Measurements from ENCODE around the gene INSL3.

The INSL3 gene, protein sequence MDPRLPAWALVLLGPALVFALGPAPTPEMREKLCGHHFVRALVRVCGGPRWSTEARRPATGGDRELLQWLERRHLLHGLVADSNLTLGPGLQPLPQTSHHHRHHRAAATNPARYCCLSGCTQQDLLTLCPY

GRCh38 chr19:17821190-17821589, at the start of gene INSL3:
Gene INSL3, minus strand, starts transcription at chr19:17821519. Its CDS starts 13 bp downstream, at chr19:17821506.
- TF ChIP-seq POLR2A (IDR thresholded peaks at IDR 0.05; ENCODE audit: low read depth, low read length), result no peak
- no peak for DNase-seq (ENCODE audit: insufficient read length, low spot score)
- FAIRE-seq, result no peak

DNA sequence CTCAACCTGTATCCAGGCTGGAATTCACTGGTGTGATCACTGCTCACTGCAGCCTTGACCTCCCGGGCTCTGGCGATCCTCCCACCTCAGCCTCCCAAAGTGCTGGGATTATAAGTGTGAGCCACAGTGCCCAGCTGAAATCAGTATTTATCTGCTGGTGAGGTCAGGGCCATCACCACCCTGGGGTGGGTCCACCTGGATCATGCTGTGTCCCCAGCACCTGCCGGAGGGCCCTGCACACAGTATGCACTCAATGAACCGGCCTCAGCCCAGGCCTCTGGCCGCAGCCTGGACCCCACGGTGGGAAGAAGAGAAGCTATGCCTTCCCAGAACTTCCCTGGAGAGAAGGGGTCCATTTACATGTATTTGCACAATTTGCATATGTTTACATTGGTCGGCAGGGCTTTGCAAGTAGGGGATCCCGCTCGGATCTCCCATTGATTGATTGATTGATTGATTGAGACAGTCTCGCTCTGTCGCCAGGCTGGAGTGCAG, 47.8 kb upstream of the INSL3 start:
- DNase-seq (ENCODE audit: insufficient read length, low spot score), result no peak
- no peak for TF ChIP-seq POLR2A (IDR thresholded peaks at IDR 0.05; ENCODE audit: low read depth, low read length)
- no peak for FAIRE-seq

GRCh38 chr19:17868669-17869068, 47.4 kb upstream of the INSL3 start:
- no peak for FAIRE-seq
- TF ChIP-seq POLR2A (IDR thresholded peaks at IDR 0.05; ENCODE audit: low read depth, low read length), result no peak
- no peak for DNase-seq (ENCODE audit: insufficient read length, low spot score)

DNA sequence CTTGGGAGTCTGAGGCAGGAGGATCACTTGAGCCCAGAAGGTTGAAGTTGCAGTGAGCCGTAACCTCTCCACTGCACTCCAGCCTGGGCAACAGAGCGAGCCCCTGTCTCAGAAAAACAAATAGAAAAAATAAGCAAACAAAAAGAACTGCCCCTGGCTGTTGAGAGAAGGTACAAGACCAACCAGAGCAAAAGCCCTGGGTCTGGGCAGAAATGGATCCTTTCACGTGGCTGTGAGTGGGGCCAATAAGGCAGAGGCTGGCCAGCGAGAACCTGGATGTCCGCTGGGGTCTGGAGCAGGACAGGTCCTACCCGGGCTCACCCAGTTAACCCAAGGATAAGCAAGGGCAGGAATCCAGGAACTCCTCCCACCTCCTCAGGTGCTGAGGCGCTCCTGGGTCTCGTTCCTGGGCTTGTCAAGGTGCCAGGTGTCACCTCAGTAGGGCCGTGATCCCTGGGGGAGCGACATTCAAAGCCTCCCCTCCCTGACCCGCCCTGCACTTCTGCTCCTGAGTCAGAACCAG, 45.7 kb upstream of the INSL3 start:
- TF ChIP-seq POLR2A (IDR thresholded peaks at IDR 0.05; ENCODE audit: low read depth, low read length), result no peak
- FAIRE-seq (no peak), DNase-seq (ENCODE audit: insufficient read length, low spot score) (no peak)

DNA sequence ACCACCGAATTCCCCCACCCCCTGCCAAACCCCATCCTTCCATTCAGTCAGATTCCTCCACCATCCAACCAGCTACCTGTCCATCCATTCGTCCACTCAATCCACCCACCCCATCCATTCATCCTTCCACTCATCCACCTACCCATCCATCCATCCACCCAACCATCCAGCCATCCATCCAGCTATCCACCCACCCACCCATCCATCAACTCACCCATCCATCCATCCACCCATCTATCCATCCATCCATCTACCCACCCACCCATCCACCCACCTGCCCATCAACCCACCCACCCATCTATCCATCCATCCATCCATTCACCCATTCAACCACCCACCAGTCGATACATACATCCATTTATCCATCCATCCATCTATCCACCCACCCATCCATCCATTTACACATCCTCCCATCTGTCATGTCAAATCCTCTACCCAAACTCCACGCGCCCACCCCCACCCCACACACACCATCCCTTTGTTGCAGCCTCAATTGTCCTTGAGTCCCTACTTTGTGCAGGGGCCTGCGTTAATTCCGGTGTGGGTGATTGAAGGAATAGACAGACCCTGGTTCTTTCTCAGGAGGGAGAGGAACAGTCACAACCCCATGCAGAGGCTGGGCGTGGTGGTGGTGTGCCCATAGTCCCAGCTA, 45.1 kb upstream of the INSL3 start:
- TF ChIP-seq POLR2A (IDR thresholded peaks at IDR 0.05; ENCODE audit: low read depth, low read length), result no peak
- no peak for FAIRE-seq
- no peak for DNase-seq (ENCODE audit: insufficient read length, low spot score)

GRCh38 chr19:17865364-17866311, 44.3 kb upstream of the INSL3 start:
- no peak for DNase-seq (ENCODE audit: insufficient read length, low spot score)
- FAIRE-seq, result no peak
- TF ChIP-seq POLR2A (IDR thresholded peaks at IDR 0.05; ENCODE audit: low read depth, low read length), result no peak; the same call in 1 of the 2 replicates

DNA sequence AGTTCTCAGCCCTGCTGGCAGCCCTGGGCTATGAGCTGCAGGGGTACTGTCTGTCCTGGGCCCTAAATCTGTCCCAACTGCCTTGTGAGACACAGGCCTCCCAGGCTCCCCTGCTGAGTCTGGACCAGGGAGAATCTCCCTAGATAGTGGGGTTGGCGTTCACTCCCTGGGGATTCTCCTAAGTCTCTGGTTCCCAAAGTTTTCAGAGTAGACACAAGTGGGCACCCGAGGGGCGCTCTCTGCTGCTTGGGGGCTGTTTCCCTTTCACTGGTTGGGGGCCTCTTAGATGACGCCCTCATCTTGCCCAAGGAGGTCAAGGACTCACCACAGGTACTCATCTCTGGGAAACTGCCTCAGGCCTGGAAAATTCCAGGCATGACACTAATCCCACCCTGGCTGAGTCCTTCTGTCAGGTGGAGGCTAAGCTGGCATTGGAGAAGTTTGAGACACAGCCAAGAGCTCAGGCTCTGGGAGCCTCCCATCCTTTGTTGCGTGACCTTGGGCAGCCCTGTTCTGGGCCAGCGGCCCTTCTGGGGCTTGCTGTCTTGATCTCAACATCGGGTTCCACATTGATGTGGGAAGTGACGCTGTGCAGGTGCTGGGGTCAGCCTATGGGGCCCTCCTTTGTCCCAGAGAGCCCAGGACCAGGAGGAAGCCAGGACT, 42.3 kb upstream of the INSL3 start:
- DNase-seq (ENCODE audit: insufficient read length, low spot score), result no peak
- no peak for FAIRE-seq
- no peak for TF ChIP-seq POLR2A (IDR thresholded peaks at IDR 0.05; ENCODE audit: low read depth, low read length)

DNA sequence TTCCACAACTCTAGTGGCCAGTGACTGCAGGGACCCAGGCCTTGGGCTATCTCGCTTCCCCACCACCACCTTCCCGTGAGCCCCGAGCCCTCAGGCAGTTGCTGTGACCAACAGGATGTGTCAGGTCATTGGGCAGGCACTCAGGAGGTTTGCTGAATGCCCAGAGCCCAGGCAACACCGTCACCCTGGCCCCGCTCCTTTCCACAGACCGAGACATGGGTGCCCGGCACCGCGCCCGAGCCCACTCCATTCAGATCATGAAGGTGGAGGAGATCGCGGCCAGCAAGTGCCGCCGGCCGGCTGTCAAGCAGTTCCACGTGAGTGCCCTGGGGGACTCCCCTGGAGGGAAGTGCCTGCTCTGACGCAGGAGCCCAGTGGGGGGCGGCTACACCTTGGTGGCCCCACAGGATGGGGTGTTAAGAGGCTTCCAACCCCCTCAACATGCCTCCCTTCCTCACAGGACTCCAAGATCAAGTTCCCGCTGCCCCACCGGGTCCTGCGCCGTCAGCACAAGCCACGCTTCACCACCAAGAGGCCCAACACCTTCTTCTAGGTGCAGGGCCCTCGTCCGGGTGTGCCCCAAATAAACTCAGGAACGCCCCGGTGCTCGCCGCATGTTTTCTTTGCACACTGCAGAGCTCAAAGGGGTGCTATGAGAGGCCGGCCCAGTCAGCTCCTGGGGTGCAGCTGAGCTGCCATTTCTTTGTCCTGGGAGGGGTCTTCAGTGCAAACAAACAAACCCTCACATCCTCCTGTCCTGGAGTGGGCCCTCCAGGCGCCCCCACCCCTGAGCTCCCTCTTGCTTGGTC, 41.6 kb upstream of the INSL3 start:
- FAIRE-seq, result no peak

DNA sequence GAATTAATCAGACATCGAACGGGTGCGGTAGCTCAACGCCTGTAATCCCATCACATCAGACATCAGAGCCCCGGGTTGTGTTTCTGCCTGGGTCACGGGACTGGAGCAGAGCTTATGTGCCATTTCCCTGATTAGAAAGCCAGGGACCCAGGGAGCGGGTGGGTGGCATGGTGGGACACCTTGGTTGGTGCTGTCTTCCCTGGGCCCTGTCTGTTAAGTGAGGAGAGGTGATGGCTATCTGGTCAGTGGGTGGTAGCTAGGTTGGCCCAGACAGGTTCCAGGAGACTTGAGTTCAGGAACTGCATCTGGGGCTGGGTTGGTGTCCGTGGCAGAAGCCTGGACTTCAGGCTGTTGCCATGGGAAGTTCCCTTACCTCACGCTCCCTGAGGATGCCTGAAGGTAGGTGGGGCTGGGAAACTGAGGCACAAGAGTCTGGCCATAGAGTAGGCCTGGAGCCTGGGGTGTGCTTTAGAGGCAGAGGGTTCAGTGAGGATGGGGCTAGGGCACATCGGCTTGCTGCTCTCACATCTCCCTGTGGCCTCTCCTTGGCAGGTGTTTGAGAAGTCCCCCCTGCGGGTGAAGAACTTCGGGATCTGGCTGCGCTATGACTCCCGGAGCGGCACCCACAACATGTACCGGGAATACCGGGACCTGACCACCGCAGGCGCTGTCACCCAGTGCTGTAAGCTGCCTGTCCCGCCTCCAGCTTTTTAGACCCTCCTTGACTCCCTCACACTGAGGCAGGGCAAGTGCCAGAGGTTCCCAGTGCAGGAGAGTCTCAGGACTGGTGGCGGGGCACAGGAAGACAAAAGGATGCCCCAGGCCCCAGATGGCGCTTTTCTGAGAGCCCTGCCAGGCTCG, 40.5 kb upstream of the INSL3 start:
- FAIRE-seq (no peak), DNase-seq (ENCODE audit: insufficient read length, low spot score) (no peak)
- TF ChIP-seq POLR2A (IDR thresholded peaks at IDR 0.05; ENCODE audit: low read depth, low read length), result no peak

More for the DNA sequence above, 41.6 kb upstream of the INSL3 start:
- TF ChIP-seq POLR2A (IDR thresholded peaks at IDR 0.05; ENCODE audit: low read depth, low read length), result no peak
- DNase-seq (ENCODE audit: insufficient read length, low spot score), result no peak

GRCh38 chr19:17860993-17861360, 39.7 kb upstream of the INSL3 start:
- no peak for TF ChIP-seq POLR2A (IDR thresholded peaks at IDR 0.05; ENCODE audit: low read depth, low read length)
- FAIRE-seq, result no peak
- DNase-seq (ENCODE audit: insufficient read length, low spot score), result no peak

DNA sequence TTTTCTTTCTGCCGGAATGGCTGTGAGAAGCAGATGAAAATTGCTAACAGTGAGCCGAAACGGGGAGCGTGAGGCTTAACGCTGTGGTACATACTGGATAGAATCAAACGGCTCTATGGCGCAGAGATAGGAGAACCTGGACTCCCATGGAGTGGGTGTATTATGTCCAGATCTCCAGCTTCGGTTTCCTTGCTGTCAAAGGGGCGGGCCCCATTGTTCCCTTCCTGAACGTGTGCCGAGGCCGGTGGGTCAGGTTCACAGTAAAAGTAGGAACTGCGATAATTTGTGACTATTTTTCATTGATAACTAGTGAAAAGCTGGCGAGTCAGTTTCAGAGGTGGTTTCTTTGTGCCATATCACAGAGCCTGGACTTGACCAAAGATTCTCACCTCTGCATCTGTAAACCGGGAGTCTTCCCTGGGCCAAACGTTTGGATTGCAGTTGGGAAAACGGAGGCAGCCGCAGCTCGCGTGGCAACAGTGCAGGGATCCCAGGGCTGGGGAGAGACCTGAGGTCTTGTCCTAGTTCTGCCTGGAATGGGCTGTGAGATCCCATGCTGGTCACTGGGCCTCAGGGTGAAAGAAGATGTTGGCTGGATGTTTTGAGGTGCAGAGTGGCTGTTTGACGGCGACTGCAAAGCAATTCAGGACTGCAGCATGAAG, 39.1 kb upstream of the INSL3 start:
- no peak for DNase-seq (ENCODE audit: insufficient read length, low spot score)
- FAIRE-seq, result no peak
- TF ChIP-seq POLR2A (IDR thresholded peaks at IDR 0.05; ENCODE audit: low read depth, low read length), result no peak

Measured in H54 (cell line).